ENCODE measurements around the gene PRKACB.
A peak's percentile ranks its signal among the peaks of the same experiment; 100 is the strongest.
"Not testable (repeated sequence)": the region's sequence is repeated elsewhere in the genome, so short reads cannot be mapped to it uniquely, and the experiment has no call there.

Gene PRKACB
- total RNA-seq: 31.7 to 367 (median 148) reads per million in 3 experiments

GRCh38 chr1:84143796-84144565 lies at the start of gene PRKACB:
Gene PRKACB (plus strand): TSS chr1:84144271. CDS start chr1:84144362, 91 bp downstream.
- peak; percentile 62 for DNase-seq

- DNase-seq: no peak
Measured at GRCh38 chr1:84095308-84095707, 48.8 kb upstream of the PRKACB start.

GRCh38 chr1:84096176-84096575 lies 47.9 kb upstream of the PRKACB start:
- no peak for DNase-seq

GRCh38 chr1:84101204-84101603 lies 42.9 kb upstream of the PRKACB start:
- DNase-seq: no peak

- DNase-seq: no peak
Measured at GRCh38 chr1:84103197-84103992, 40.7 kb upstream of the PRKACB start.

GRCh38 chr1:84107538-84107937 lies 36.5 kb upstream of the PRKACB start:
- DNase-seq: not testable (repeated sequence)

- no peak for DNase-seq
Measured at GRCh38 chr1:84107955-84108354, 36.1 kb upstream of the PRKACB start.

- no peak for DNase-seq
Measured at GRCh38 chr1:84108900-84109578, 35.0 kb upstream of the PRKACB start.

- DNase-seq: no peak
Measured at GRCh38 chr1:84110629-84111028, 33.4 kb upstream of the PRKACB start.

- DNase-seq: no peak
Measured at GRCh38 chr1:84116558-84116957, 27.5 kb upstream of the PRKACB start.

- DNase-seq: no peak
Measured at GRCh38 chr1:84117868-84118267, 26.2 kb upstream of the PRKACB start.

- DNase-seq: no peak
Measured at GRCh38 chr1:84121360-84121759, 22.7 kb upstream of the PRKACB start.

GRCh38 chr1:84122780-84123382 lies 21.2 kb upstream of the PRKACB start:
- peak; percentile 30 for DNase-seq

GRCh38 chr1:84133479-84133878 lies 10.6 kb upstream of the PRKACB start:
- no peak for DNase-seq

GRCh38 chr1:84135341-84135740 lies 8.7 kb upstream of the PRKACB start:
- no peak for DNase-seq

- DNase-seq: peak; percentile 32
Measured at GRCh38 chr1:84141182-84142003, 2.7 kb upstream of the PRKACB start.

- peak; percentile 35 for DNase-seq
Measured at GRCh38 chr1:84145068-84145467, 997 bp downstream of the PRKACB start.

GRCh38 chr1:84146411-84147032 lies 2.5 kb downstream of the PRKACB start:
- no peak for DNase-seq

GRCh38 chr1:84148758-84149157 lies 4.7 kb downstream of the PRKACB start:
- DNase-seq: no peak

- no peak for DNase-seq
Measured at GRCh38 chr1:84152649-84153056, 8.6 kb downstream of the PRKACB start.

- no peak for DNase-seq
Measured at GRCh38 chr1:84155517-84155916, 11.4 kb downstream of the PRKACB start.

- no peak for DNase-seq
Measured at GRCh38 chr1:84156210-84156621, 12.1 kb downstream of the PRKACB start.

Measured in central memory CD4-positive, alpha-beta T cell (primary cell).